Left lung (tissue), 10 donors: ENCODE results near the gene ZFHX3. TPM values are rescaled to one million over a fixed set of nuclear protein-coding genes. Genes with fewer than 3 reads are reported as not detected.

Source experiments
- ATAC-seq: fragments of 200-7000 bp; cut with Tn5 transposase; one replicate; pipeline ENCODE4 v1.9.1; 2020; ENCODE audit warnings: moderate library complexity
- DNase-seq, 4 donors: peaks; one replicate each; pipeline ENCODE4 v3.0.0-alpha.2; 2013 to 2020
- H3K27ac ChIP-seq, 2 donors: fragments of 200-600 bp; sonication (generic) in 1 of 2; one replicate each; pipeline versions ENCODE4 v1.5.0 to v1.8.0; 2020 to 2021
- H3K27me3 ChIP-seq, 2 donors: fragments of 200-600 bp; sonication (generic) in 1 of 2; one replicate each; pipeline versions ENCODE4 v1.5.0 to v1.8.0; 2020 to 2021
- H3K36me3 ChIP-seq, 2 donors: fragments of 200-600 bp; sonication (generic) in 1 of 2; one replicate each; pipeline versions ENCODE4 v1.5.0 to v1.8.0; 2020 to 2021
- H3K4me1 ChIP-seq, 2 donors: fragments of 200-600 bp; one replicate each; pipeline ENCODE4 v1.8.0; 2021
- H3K4me3 ChIP-seq, 2 donors: fragments of 200-600 bp; sonication (generic) in 1 of 2; one replicate each; pipeline versions ENCODE4 v1.5.0 to v1.8.0; 2020 to 2021; ENCODE audit warnings: mild to moderate bottlenecking in 1 of 2
- H3K9me3 ChIP-seq, 2 donors: fragments of 200-600 bp; sonication (generic) in 1 of 2; one replicate each; pipeline versions ENCODE4 v1.5.0 to v1.8.0; 2020 to 2021
- intact Hi-C, 2 donors: fragments of 100-400 bp; cut with DNase I; formaldehyde crosslinking; loops; one replicate each; pipeline versions ENCODE4 v1.11.2 to v1.14.2; 2022
- polyA plus RNA-seq, 6 donors: library from polyadenylated mRNA; unstranded; fragments of 120-200 nt; gene quantifications; one replicate each; pipeline ENCODE4 v1.2.1, GENCODE V29; 2013; ENCODE audit not compliant: insufficient read length in 6 of 6
- total RNA-seq, 2 donors: library from RNA; stranded (reverse); fragmentation: NEBNext Ultra II Directional; extraction: Animal tissue kit (Norgen Biotek cat#: 25700); gene quantifications; one replicate each; pipeline ENCODE4 v1.2.1, GENCODE V29; 2021
- TF ChIP-seq, protein P1 (sequence below), 2 donors: fragments of 200-600 bp; sonication (generic) in 1 of 2; IDR thresholded peaks; one replicate each; pipeline versions ENCODE4 v1.5.0 to v1.8.0; 2021; ENCODE audit warnings: antibody characterized with exemption in 2 of 2
- donor health status: DM: no; HTN: yes; CAD: no.
- donor health status: DM: no; HTN: no; CAD: no.

The ZFHX3 gene
- total and polyA plus RNA-seq, 8 donors: 21.4 to 34.7 (median 32.2) TPM

DNA sequence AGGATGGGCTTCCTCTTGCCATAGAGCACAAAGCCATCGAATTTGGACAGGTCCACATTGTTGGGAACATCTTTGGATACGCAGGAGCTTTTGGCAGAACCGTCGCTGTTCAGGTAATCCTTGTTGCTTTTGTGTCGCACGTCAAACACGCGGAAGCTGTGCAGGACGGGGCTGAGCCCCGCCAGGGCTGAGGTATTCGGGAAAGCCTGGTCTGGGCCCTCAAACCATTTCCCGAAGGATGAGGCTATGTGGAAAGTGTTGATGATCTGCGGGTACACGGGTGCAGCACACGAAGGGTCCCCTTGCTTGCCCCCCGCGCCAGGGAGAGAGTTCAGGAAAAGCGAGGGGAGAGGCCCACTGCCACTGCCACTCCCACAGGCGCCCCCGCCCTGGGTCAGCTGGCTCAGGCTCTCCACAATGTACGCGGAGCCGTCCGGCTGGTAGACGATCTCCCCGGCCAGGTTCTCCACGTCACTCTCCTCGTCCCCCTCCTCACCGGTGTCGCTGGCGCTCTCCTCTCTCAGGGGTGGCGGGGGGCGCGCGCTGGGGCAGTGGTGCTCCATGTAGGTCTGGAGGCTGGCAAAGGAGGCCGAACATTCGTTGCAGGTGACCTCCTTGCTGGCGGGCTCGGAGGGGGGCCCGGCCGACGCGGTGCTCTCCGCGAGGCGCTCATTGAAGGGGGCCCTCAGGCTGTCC is 88.5 kb downstream of the ZFHX3 start:
- Histone ChIP-seq H3K27ac (no peak overlapping the region), H3K4me1 (no peaks in the 10 kb centered on the region), H3K36me3 (peaks cover 0 to 27% of the 10 kb centered on the region in 2 donors), H3K27me3 (no peaks in the 10 kb centered on the region), H3K9me3 (no peaks in the 10 kb centered on the region), H3K4me3 (no peak overlapping the region)
- intact Hi-C loops: no loop called here
- ATAC-seq (no peak), DNase-seq (no peak)
- TF ChIP-seq, protein P1, sequence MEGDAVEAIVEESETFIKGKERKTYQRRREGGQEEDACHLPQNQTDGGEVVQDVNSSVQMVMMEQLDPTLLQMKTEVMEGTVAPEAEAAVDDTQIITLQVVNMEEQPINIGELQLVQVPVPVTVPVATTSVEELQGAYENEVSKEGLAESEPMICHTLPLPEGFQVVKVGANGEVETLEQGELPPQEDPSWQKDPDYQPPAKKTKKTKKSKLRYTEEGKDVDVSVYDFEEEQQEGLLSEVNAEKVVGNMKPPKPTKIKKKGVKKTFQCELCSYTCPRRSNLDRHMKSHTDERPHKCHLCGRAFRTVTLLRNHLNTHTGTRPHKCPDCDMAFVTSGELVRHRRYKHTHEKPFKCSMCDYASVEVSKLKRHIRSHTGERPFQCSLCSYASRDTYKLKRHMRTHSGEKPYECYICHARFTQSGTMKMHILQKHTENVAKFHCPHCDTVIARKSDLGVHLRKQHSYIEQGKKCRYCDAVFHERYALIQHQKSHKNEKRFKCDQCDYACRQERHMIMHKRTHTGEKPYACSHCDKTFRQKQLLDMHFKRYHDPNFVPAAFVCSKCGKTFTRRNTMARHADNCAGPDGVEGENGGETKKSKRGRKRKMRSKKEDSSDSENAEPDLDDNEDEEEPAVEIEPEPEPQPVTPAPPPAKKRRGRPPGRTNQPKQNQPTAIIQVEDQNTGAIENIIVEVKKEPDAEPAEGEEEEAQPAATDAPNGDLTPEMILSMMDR (IDR thresholded peaks at IDR 0.05): no peak

DNA sequence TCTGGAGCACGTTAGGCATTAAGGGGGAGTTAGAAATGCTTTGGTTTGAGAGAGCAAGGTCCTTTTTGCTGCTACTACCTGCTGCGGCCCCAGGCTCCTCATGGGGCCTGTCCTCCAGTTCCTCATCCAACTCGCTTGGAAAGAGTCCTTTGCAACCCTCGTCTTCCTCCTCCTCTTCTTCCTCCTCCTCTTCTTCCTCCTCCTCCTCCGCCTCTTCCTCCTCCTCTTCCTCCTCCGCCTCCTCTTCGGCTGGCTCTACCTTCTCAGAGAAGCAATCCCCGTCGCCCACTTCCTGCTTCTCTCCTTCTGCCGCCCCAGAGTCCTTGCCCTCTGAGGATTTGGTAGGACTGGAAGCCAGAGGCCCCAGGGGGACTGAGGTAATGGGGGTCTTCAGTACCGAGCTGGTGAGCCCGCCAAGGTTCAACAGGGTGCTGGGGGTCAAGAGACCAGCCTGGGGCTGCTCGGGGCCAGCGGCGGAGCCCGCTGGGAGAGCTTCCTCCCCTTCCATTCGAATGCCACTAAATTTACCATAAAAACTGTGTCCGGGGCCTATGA is 89.3 kb downstream of the ZFHX3 start:
- H3K27ac ChIP-seq: no peak overlapping the region
- H3K9me3 ChIP-seq: no peaks in the 10 kb centered on the region
- ATAC-seq (no peak), DNase-seq (no peak)
- intact Hi-C loops: no loop called here
- H3K4me3 ChIP-seq: no peak overlapping the region
- H3K4me1 ChIP-seq: no peaks in the 10 kb centered on the region
- TF ChIP-seq, protein P1 (IDR thresholded peaks at IDR 0.05): no peak
- H3K27me3 ChIP-seq: no peaks in the 10 kb centered on the region
- peaks cover 0 to 27% of the 10 kb centered on the region in 2 donors for H3K36me3 ChIP-seq

DNA sequence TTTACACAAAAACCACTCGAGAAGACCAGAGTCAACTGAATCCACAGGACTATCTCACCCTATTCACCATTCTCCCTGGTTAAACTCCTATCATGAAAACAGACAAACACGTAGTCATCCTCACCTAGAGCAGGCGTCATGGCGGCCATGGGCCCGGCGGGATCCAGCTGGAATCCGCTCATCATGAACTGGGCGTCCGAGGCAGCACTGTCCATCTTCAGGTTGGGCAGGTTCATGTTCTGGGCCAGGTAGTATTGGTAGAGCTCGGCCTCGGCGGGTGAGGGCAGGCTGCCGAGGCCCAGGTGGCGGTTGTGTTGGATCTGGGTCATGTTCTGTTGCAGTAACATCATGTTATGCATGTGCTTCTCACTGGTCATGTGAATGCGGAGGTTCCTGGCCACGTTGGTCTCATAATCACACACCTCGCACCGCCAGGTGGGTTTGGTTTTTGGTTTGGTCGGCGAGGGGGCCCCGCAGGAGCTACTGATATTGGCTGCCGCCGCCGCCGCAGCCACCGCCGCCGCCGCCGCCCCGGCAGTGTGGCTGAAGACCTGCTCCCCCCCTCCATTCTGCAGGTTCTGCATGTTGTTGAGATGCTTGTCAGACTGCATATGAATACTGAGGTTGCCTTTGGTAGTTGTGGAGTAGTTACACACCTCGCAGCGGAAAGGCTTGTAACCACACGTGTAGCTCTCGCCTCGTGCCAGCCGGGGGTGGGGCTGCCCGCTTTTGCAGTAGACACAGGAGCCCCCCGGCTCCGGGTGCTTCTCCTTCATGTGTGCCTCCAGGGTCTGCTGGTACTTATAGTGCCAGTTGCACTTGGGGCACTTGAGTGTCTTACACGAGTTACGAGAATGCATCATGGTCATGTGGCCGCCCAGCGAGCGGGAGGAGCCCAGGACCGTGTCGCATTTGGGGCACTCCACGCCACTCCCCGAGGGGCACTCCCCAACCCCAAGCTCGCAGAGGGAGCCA is 90.3 kb downstream of the ZFHX3 start:
- no peak overlapping the region for H3K4me3 ChIP-seq
- DNase-seq: no peak
- no peak for ATAC-seq
- no peaks in the 10 kb centered on the region for H3K27me3 ChIP-seq
- intact Hi-C loops: no loop called here
- H3K9me3 ChIP-seq: no peaks in the 10 kb centered on the region
- H3K36me3 ChIP-seq: peaks cover 0 to 27% of the 10 kb centered on the region in 2 donors
- no peak overlapping the region for H3K27ac ChIP-seq
- TF ChIP-seq, protein P1 (IDR thresholded peaks at IDR 0.05): no peak
- no peaks in the 10 kb centered on the region for H3K4me1 ChIP-seq

DNA sequence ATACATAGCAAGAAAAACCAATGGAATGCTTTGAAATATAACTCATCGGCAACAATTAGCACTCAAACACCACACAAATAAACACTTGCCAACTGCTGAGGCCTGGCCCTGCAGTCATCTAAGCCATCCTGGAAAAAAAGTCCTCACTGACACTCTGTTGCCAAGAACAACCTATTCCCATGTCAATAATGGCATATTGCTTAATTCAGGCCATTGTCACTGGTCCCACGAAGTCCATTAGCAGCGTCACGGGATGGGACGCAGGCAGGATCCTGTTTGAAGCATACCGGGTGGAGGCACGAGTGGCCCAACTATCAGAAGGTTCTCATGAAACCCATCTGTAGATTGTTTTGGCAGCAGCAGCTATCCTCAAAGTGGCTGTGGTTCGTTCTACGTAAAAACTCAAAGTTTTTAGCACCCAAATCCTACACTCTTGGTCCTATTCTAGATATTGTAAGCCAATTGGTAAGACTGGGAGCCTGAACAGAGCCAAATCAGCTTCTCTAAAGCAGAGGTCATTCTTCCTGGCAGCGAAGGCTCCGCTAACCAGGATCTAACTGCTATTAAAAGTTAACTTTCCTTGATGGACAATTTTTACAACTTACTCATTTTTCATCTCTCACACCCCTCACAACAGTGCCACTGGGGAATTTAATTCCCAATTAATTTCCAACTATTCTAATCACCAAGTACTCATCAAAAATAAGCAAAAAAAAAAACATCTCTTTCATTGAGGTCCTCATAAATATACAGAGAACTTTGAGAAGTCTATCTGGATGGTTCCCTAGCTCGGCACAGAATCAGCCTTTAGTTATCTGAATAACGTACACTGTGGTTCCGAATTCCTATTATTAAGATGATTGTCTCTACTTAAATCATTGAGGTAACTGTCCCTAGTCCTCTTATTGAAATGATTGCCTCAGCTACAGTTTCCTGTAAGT is 91.5 kb downstream of the ZFHX3 start:
- TF ChIP-seq, protein P1 (IDR thresholded peaks at IDR 0.05): no peak
- ATAC-seq: no peak
- peaks cover 0 to 27% of the 10 kb centered on the region in 2 donors for H3K36me3 ChIP-seq
- no peaks in the 10 kb centered on the region for H3K9me3 ChIP-seq
- no peaks in the 10 kb centered on the region for H3K4me1 ChIP-seq
- no peak for DNase-seq
- no peak overlapping the region for H3K27ac ChIP-seq
- no peak overlapping the region for H3K4me3 ChIP-seq
- H3K27me3 ChIP-seq: no peaks in the 10 kb centered on the region
- intact Hi-C loops: no loop called here
